Epithelial cell of esophagus (primary cell): ENCODE measurements around the gene MED13L.

Experiments used
- DNase-seq: peaks from one replicate; pipeline ENCODE4 v3.0.0; 2010; ENCODE audit warnings: low read depth
- H3K4me3 ChIP-seq: 2 replicates; pipeline ENCODE4 v1.5.1; 2011; ENCODE audit warnings: mild to moderate bottlenecking, low read length, control low read depth
- CTCF ChIP-seq: IDR thresholded peaks from 2 replicates; pipeline ENCODE4 v1.5.1; 2011; ENCODE audit warnings: low read depth, mild to moderate bottlenecking, low read length, control low read depth, inconsistent platforms; ENCODE audit not compliant: insufficient read depth; ENCODE audit errors: missing control alignments

MED13L gene

DNA sequence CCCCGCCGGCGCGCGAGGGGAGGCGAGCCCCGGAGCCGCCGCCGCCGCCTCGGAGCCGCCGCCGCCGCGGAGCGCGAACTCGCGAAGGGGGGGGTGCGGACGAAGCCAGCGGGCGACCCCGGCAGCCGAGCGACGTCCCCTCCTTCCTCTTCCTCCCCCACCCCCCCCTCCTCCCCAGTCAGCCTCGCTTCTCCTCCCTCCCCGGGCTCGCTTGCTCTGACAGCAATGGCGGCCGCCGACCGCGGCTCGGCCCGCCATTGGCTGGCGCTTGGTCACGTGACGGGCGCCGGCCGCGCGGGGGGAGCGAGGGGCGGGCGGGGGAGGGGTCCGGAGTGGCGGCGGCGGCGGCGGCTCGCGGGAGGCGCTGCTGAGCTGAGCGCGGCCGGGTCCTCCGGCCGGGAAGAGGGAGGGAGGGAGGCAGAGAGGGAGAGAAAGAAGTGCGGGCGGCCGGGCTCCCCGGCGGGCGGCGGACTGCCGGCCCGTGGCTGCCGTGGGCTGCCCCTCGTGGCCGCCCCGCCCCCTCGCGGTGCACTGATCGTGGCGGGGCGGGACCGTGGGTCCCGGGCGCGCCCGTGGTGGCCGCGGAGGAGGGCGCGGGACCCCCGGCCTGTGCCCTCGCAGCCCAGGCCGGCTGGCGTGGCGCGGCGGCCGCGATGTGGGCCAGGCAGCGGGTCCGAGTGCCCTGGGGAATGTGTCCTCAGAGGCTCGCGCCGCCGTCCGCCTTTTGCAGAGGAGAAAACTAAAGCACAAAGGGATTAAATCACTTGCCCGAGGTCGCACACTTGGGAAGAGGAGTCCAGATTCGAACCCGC lies at the start of gene MED13L:
TSS of gene MED13L (minus strand) at position 227 of the 812 bp plus-strand sequence. CDS start 562 bp downstream, outside the sequence.
- peak; percentile 89 for DNase-seq
- peak within 1 kb of the TSS; percentile 85 for H3K4me3 ChIP-seq
- no peak for TF ChIP-seq CTCF

DNA sequence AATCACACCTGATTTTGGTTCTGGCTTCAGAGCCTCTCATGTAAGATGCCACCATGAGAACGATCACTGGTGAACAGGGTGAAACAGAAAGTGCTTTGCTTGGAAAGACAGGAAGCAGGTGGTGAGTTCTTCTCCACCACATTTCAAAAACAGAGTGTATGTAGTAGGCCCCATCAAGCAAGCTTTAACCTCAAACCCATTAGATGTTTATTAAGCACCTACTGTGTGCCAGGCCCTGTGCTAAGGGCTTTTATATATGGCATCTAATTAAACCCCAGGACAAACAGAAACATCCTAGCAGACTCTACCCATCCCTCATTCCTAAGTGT lies 47.8 kb upstream of the MED13L start:
- H3K4me3 ChIP-seq = no peak overlapping the region
- TF ChIP-seq CTCF = no peak
- DNase-seq = no peak

DNA sequence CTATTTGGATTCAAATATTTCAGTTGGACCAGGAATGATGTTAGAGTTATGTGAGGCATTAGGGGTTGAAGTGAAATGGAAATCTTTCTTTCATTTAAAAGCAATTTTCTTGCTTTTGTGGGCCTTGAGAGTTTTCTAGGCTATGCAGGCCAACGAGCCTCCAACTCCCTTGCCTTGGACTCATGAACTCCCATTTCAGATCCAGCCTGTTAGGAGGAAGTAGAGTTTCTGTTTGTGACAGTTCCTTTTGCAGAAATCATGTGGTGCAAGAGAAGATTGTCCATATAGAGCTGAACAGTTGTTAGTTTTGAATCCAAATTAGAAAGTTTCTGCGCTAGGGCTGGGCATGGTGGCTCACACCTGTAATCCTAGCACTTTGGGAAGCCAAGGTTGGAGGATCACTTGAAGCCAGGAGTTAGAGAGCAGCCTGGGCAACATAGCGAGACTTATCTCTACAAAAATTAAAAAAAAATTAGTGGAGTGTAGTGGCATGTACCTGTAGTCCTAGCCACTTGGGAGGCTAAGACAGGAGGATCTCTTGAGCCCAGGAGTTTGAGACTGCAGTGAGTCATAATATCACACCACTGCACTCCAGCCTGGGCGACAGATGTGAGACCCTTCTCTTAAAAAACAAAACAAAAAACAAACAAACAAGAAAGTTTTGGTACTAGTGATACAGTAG lies 47.3 kb upstream of the MED13L start:
- no peak for DNase-seq
- H3K4me3 ChIP-seq = no peak overlapping the region
- no peak for TF ChIP-seq CTCF

GRCh38 chr12:116323406-116324386 lies 46.2 kb upstream of the MED13L start:
- H3K4me3 ChIP-seq = no peak overlapping the region
- no peak for DNase-seq
- no peak for TF ChIP-seq CTCF

DNA sequence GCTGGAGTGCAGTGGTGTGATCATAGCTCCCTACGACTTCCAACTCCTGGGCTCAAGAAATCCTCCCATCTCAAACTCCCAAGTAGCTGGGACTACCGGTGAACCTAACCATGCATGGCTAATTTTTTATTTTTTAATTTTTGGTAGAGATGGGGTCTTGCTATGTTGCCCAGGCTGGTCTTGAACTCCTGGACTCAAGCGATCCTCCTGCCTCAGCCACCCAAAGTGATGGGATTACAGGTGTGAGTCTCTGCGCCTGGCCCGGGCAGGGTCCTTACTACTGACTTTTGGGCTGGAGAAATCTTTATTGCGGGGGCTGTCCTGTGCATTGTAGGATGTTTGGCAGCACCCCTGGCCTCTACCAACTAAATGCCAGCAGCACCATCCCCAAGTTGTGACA lies 44.4 kb upstream of the MED13L start:
- TF ChIP-seq CTCF = no peak
- no peak for DNase-seq
- no peak overlapping the region for H3K4me3 ChIP-seq

- no peak overlapping the region for H3K4me3 ChIP-seq
- TF ChIP-seq CTCF = no peak
- peak; percentile 44 for DNase-seq
These were observed 43.3 kb upstream of the MED13L start for GRCh38 chr12:116320791-116321217.
